HCT116 (cell line): ENCODE measurements around the gene FAM20C. TPM values are rescaled to one million over a fixed set of nuclear protein-coding genes. Genes with fewer than 3 reads are reported as not detected.

Experiments used
- ATAC-seq: fragments of 200-7000 bp; cut with Tn5 transposase; 2 replicates; pipeline ENCODE4 v1.9.1; 2020; ENCODE audit warnings: mild to moderate bottlenecking, moderate library complexity
- BruUV-seq: library from RNA; stranded (reverse); fragments of 400-500 nt; replicated peaks from 2 replicates; lab custom pipeline; 2021; lab: Mats Ljungman, UMichigan
- CTCF ChIA-PET: fragments of 300-600 bp; sonication (Branson Sonifier 250); formaldehyde crosslinking; loops from one replicate; lab custom pipeline; 2021; ENCODE audit warnings: antibody characterized with exemption; lab: Charles Lee
- POLR2A ChIA-PET: fragments of 300-600, 350-600 bp; sonication (Branson Sonifier 250); formaldehyde crosslinking; loops from one replicate; lab custom pipeline; 2021; ENCODE audit warnings: antibody characterized with exemption; lab: Charles Lee
- RAD21 ChIA-PET, 2 experiments: fragments of 300-600 bp; sonication (Branson Sonifier 250); formaldehyde crosslinking; loops; one replicate each; lab custom pipeline; 2023; ENCODE audit warnings: low total read pairs in 2 of 2; ENCODE audit not compliant: uncharacterized antibody in 2 of 2, unreplicated experiment in 2 of 2, low non-redundant PET in 1 of 2; lab: Charles Lee
- DNase-seq: peaks from one replicate; pipeline ENCODE4 v3.0.0-alpha.2; 2010; ENCODE audit warnings: low read depth, low spot score
- H2AFZ ChIP-seq: fragments of 200-600 bp; shearing (Covaris generic), sonication (generic); 2 replicates; pipeline ENCODE4 v1.6.1; 2017; ENCODE audit warnings: low read depth, mixed run types, mixed read lengths, antibody characterized with exemption, low read length; ENCODE audit not compliant: poor library complexity, severe bottlenecking
- H3K27ac ChIP-seq: 2 replicates; pipeline ENCODE4 v1.5.1; 2012; ENCODE audit warnings: low read depth, low read length
- H3K27me3 ChIP-seq: fragments of 200-600 bp; sonication (generic); 2 replicates; pipeline ENCODE4 v1.6.1; 2016; ENCODE audit warnings: mixed run types, low read length, mixed read lengths; ENCODE audit not compliant: insufficient read depth
- H3K36me3 ChIP-seq, 2 experiments: fragments of 200-500 bp in 1 of 2; fragments of 200-600 bp in 1 of 2; sonication (Bioruptor generic) in 1 of 2; sonication (generic) in 1 of 2; 2 replicates each; pipeline versions ENCODE4 v1.5.1 to v1.6.1; 2014 to 2016; ENCODE audit warnings: low read length in 2 of 2, inconsistent platforms in 1 of 2, mixed read lengths in 1 of 2, mixed run types in 1 of 2; ENCODE audit not compliant: insufficient read depth in 2 of 2, control insufficient read depth in 1 of 2
- H3K4me1 ChIP-seq, 2 experiments: fragments of 200-600 bp in 1 of 2; sonication (generic) in 1 of 2; 2 replicates each; pipeline versions ENCODE4 v1.5.1 to v1.6.1; 2012 to 2017; ENCODE audit warnings: low read length in 2 of 2, inconsistent platforms in 1 of 2, mild to moderate bottlenecking in 1 of 2, mixed read lengths in 1 of 2, mixed run types in 1 of 2, moderate library complexity in 1 of 2; ENCODE audit not compliant: insufficient read depth in 2 of 2, control insufficient read depth in 1 of 2
- H3K4me2 ChIP-seq: fragments of 200-600 bp; sonication (generic); 2 replicates; pipeline ENCODE4 v1.6.1; 2017; ENCODE audit warnings: mixed run types, low read length, mixed read lengths
- H3K4me3 ChIP-seq, 2 experiments: fragments of 200-600 bp in 1 of 2; sonication (generic) in 1 of 2; replicated peaks in 1 of 2; 2 replicates each; pipeline ENCODE4 v1.5.1; 2011 to 2016; ENCODE audit warnings: low read length in 2 of 2, control low read depth in 1 of 2, low read depth in 1 of 2, mild to moderate bottlenecking in 1 of 2, mixed read lengths in 1 of 2, mixed run types in 1 of 2
- H3K79me2 ChIP-seq: fragments of 200-600 bp; sonication (generic); 2 replicates; pipeline ENCODE4 v1.6.1; 2017; ENCODE audit warnings: mild to moderate bottlenecking, mixed run types, low read length, moderate library complexity, mixed read lengths; ENCODE audit not compliant: insufficient read depth
- H3K9ac ChIP-seq: fragments of 200-600 bp; sonication (generic); 2 replicates; pipeline ENCODE4 v1.6.1; 2016; ENCODE audit warnings: low read length, mixed read lengths
- H3K9me2 ChIP-seq: fragments of 200-600 bp; sonication (generic), shearing (Covaris generic); 2 replicates; pipeline ENCODE4 v1.6.1; 2017; ENCODE audit warnings: mixed run types, mild to moderate bottlenecking, moderate library complexity; ENCODE audit not compliant: insufficient read depth
- H3K9me3 ChIP-seq, 2 experiments: fragments of 200-500 bp in 1 of 2; fragments of 200-600 bp in 1 of 2; sonication (Bioruptor generic) in 1 of 2; sonication (generic) in 1 of 2; 2 replicates each; pipeline ENCODE4 v1.6.1; 2014 to 2017; ENCODE audit warnings: low read length in 2 of 2, mixed read lengths in 2 of 2, inconsistent platforms in 1 of 2, low read depth in 1 of 2, mild to moderate bottlenecking in 1 of 2, mixed run types in 1 of 2, moderate library complexity in 1 of 2; ENCODE audit not compliant: control insufficient read depth in 1 of 2, insufficient read depth in 1 of 2
- H4K20me1 ChIP-seq: fragments of 200-600 bp; sonication (generic), shearing (Covaris generic); 2 replicates; pipeline ENCODE4 v1.6.1; 2017; ENCODE audit warnings: mixed run types, mild to moderate bottlenecking, moderate library complexity; ENCODE audit not compliant: insufficient read depth
- ATF3 ChIP-seq: IDR thresholded peaks from 2 replicates; pipeline ENCODE4 v1.6.1; 2012
- CEBPB ChIP-seq: IDR thresholded peaks from 2 replicates; pipeline ENCODE4 v1.6.1; 2012; ENCODE audit warnings: low read depth
- MAX ChIP-seq: IDR thresholded peaks from 2 replicates; pipeline ENCODE4 v1.6.1; 2012
- TCF7L2 ChIP-seq: IDR thresholded peaks from 2 replicates; pipeline ENCODE4 v1.7.0; 2011; ENCODE audit warnings: borderline replicate concordance, inconsistent platforms; ENCODE audit not compliant: insufficient read depth, insufficient read length; ENCODE audit errors: extremely low read depth
- ZFX ChIP-seq: fragments of 450-650 bp; IDR thresholded peaks from 2 replicates; pipeline ENCODE4 v1.6.1; 2017
- ZNF274 ChIP-seq: fragments of 200-500 bp; sonication (Bioruptor generic); IDR thresholded peaks from 2 replicates; pipeline ENCODE4 v1.6.1; 2014; ENCODE audit warnings: mild to moderate bottlenecking, low read depth, low read length, inconsistent platforms
- intact Hi-C: fragments of 100-400 bp; cut with micrococcal nuclease; formaldehyde crosslinking; loops from 2 replicates; pipeline ENCODE4 v1.10.0; 2022
- total RNA-seq: library from RNA; stranded (reverse); gene quantifications from one replicate; pipeline ENCODE4 v1.2.1, GENCODE V29; 2021; ENCODE audit not compliant: unreplicated experiment

FAM20C gene
- total RNA-seq, 1 experiment from 2014 or later = 27.1 TPM

- BruUV-seq = TSS peak; percentile 95
- no peaks in the 10 kb centered on the region for H3K9me3 ChIP-seq
- no peaks in the 10 kb centered on the region for H3K36me3 ChIP-seq
- ChIA-PET POLR2A (interaction anchor here (0.6 to 1.0 kb wide), 3 partner anchors 11 to 806 kb away, joined by 3 read pairs; partner anchors contain the start of gene FAM20C), RAD21 (interaction anchor here in 1 of 2 experiments (0.6 kb wide), 1 partner anchor 166 kb away, joined by 3 read pairs; no protein-coding TSS in a partner anchor), CTCF (no interaction called here)
- peak overlapping the region; percentile 83 for H3K27ac ChIP-seq
- no peaks in the 10 kb centered on the region for H3K27me3 ChIP-seq
- ATAC-seq (peak; percentile 12; the same call in 1 of the 2 replicates), DNase-seq (no peak)
- H3K4me2 ChIP-seq = peak overlapping the region; percentile 61
- peak overlapping the region; percentile 8 for H2AFZ ChIP-seq
- peak overlapping the region; percentile 72 for H3K9ac ChIP-seq
- H3K9me2 ChIP-seq = no peaks in the 10 kb centered on the region
- intact Hi-C loops = loop anchor here (2.0 kb wide), 1 partner anchor 43 kb away; the partner anchor contains the start of gene FAM20C
- no peaks in the 10 kb centered on the region for H4K20me1 ChIP-seq
- H3K4me3 ChIP-seq = peak overlapping the region; percentile 57 to 62
- H3K4me1 ChIP-seq = peaks cover 7 to 18% of the 10 kb centered on the region in 2 experiments
- TF ChIP-seq ZFX (peak; percentile 54; the same call in 1 of the 2 replicates), ZNF274 (no peak)
- no peaks in the 10 kb centered on the region for H3K79me2 ChIP-seq
Observed at GRCh38 chr7:149791-150636, 42.4 kb upstream of the FAM20C start.

GRCh38 chr7:150811-151221 lies 41.6 kb upstream of the FAM20C start:
- Histone ChIP-seq H4K20me1 (no peaks in the 10 kb centered on the region), H3K4me3 (no peak overlapping the region), H3K27ac (no peak overlapping the region), H3K9me3 (no peaks in the 10 kb centered on the region), H3K4me2 (no peak overlapping the region), H2AFZ (no peak overlapping the region), H3K4me1 (peaks cover 7 to 24% of the 10 kb centered on the region in 2 experiments), H3K9ac (no peak overlapping the region), H3K79me2 (no peaks in the 10 kb centered on the region), H3K9me2 (no peaks in the 10 kb centered on the region), H3K36me3 (no peaks in the 10 kb centered on the region), H3K27me3 (no peaks in the 10 kb centered on the region)
- no TSS peak for BruUV-seq
- ChIA-PET RAD21 (no interaction called here), CTCF (no interaction called here), POLR2A (no interaction called here)
- ATAC-seq (no peak), DNase-seq (no peak)
- intact Hi-C loops = no loop called here
- TF ChIP-seq MAX = no peak
- TF ChIP-seq ATF3 = no peak
- TF ChIP-seq CEBPB = no peak
- no peak for TF ChIP-seq TCF7L2
